ENCODE results near the gene PANX2. TPM values are rescaled to one million over a fixed set of nuclear protein-coding genes. Genes with fewer than 3 reads are reported as not detected.

The PANX2 gene
- total and polyA plus RNA-seq, 2 donors (not counting 1 experiment from before 2014, with no cell fraction given) = 0.04 to 0.59 TPM

DNA sequence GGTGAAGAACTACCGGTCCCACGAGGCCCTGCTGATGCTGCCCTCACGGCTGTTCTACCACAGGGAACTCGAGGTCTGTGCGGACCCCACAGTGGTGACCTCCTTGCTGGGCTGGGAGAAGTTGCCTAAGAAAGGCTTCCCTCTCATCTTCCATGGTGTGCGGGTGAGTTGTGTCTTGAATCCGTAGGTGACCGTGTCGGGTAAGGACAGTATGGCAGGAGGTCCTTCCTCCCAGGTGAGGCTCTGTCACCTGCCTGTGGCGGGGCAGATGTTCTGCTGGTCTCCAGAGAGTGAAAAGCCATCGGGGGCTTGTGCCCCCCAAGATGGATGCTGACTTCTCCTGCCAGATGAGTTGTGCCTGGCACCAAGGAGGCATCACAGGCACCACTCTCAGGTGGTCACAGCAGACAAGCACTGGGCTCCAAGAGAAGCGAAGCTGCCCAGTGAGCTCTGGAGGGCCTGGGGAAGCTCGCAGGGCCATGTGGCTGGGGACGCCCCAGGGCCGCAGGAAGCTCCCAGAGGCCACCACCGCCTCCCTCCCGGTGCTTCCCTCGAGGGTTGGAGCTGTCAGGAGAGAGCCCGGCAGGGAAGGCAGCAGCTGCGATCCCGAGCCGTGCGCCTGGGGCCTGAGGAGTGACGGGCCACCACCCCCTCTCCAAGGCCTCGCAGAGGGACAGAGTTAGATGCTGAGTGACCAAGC, 17.3 kb upstream of the PANX2 start:
- TF ChIP-seq, protein P1, sequence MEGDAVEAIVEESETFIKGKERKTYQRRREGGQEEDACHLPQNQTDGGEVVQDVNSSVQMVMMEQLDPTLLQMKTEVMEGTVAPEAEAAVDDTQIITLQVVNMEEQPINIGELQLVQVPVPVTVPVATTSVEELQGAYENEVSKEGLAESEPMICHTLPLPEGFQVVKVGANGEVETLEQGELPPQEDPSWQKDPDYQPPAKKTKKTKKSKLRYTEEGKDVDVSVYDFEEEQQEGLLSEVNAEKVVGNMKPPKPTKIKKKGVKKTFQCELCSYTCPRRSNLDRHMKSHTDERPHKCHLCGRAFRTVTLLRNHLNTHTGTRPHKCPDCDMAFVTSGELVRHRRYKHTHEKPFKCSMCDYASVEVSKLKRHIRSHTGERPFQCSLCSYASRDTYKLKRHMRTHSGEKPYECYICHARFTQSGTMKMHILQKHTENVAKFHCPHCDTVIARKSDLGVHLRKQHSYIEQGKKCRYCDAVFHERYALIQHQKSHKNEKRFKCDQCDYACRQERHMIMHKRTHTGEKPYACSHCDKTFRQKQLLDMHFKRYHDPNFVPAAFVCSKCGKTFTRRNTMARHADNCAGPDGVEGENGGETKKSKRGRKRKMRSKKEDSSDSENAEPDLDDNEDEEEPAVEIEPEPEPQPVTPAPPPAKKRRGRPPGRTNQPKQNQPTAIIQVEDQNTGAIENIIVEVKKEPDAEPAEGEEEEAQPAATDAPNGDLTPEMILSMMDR (IDR thresholded peaks at IDR 0.05) = no peak
- TF ChIP-seq EZH2 (IDR thresholded peaks at IDR 0.05; ENCODE audit: borderline replicate concordance, insufficient read depth, low read depth, low read length, poor library complexity, severe bottlenecking) = no peak
- Histone ChIP-seq H3K27ac (ENCODE audit: low read length in 2 of 2) (no peak overlapping the region), H3K4me1 (ENCODE audit: control insufficient read depth in 2 of 2, insufficient read depth in 2 of 2, low read length in 2 of 2) (peaks cover 3 to 8% of the 10 kb centered on the region in 2 donors), H4K20me1 (ENCODE audit: control insufficient read depth, insufficient read depth, low read length, poor library complexity, severe bottlenecking) (no peaks in the 10 kb centered on the region), H2AFZ (ENCODE audit: insufficient read depth, low read depth, low read length, poor library complexity, severe bottlenecking) (no peak overlapping the region), H3K4me3 (ENCODE audit: control extremely low read depth in 1 of 5, extremely low read depth in 1 of 5, insufficient read depth in 1 of 5, low read depth in 2 of 5, low read length in 4 of 5) (no peak overlapping the region), H3K79me2 (ENCODE audit: control insufficient read depth, insufficient read depth, low read length) (no peaks in the 10 kb centered on the region), H3K9me3 (ENCODE audit: control extremely low read depth in 1 of 3, control insufficient read depth in 2 of 3, insufficient read depth in 1 of 3, low read length in 2 of 3) (no peaks in the 10 kb centered on the region), H3K36me3 (replicated peaks in 1 of 2; ENCODE audit: control extremely low read depth in 1 of 2, control insufficient read depth in 1 of 2, extremely low read depth in 1 of 2, insufficient read depth in 2 of 2, low read length in 1 of 2) (no peaks in the 10 kb centered on the region), H3K27me3 (replicated peaks in 1 of 4; ENCODE audit: control extremely low read depth in 1 of 4, control insufficient read depth in 3 of 4, insufficient read depth in 4 of 4, low read length in 3 of 4) (peaks cover 0 to 6% (median 0%) of the 10 kb centered on the region in 4 experiments), H3K9ac (ENCODE audit: low read length) (no peak overlapping the region), H3K4me2 (replicated peaks; ENCODE audit: low read depth, low read length, poor library complexity, severe bottlenecking) (no peak overlapping the region)
- Mint-ChIP-seq H3K27ac (no peak overlapping the region), H3K9me3 (ENCODE audit: insufficient read depth) (no peaks in the 10 kb centered on the region), H3K4me3 (no peak overlapping the region), H3K27me3 (no peaks in the 10 kb centered on the region), H3K4me1 (peaks cover 7% of the 10 kb centered on the region)
- ATAC-seq (ENCODE audit: low read depth) (no peak), DNase-seq (no peak)
- WGBS (ENCODE audit: insufficient coverage) = 91% methylated on average over 23 of the region's 25 CpGs
- POLR2A ChIA-PET = no interaction called here
- CTCF ChIA-PET = interaction anchor here (3.5 to 6.0 kb wide), 2 partner anchors 37 to 54 kb away, joined by 10 to 75 read pairs; no protein-coding TSS in a partner anchor
- intact Hi-C loops (cut with micrococcal nuclease) = no loop called here

DNA sequence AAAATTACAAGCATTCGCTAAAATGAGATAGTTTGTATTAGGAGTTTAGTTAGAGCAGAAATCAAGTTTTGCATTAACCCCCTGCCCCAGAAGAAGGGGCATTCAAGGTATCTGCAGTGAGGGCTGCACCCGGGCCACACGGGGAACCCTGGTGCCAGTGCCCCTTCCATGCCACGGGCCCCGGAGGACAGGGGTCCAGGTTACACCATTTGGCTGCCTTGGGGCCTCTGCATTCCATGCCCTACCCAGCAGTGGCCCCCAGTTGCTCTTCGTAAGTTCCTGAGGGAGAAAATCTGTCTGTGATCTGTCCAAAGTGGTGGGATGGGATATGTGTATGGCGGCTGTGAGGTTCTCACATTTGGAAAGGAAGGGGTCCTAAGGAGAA, 16.8 kb upstream of the PANX2 start:
- H3K4me3 Mint-ChIP-seq = no peak overlapping the region
- H3K27me3 ChIP-seq (replicated peaks in 1 of 4; ENCODE audit: control extremely low read depth in 1 of 4, control insufficient read depth in 3 of 4, insufficient read depth in 4 of 4, low read length in 3 of 4) = peaks cover 0 to 6% (median 0%) of the 10 kb centered on the region in 4 experiments
- 98% methylated on average over 7 of the region's 7 CpGs for WGBS (ENCODE audit: insufficient coverage)
- intact Hi-C loops (cut with micrococcal nuclease) = no loop called here
- H3K9me3 Mint-ChIP-seq (ENCODE audit: insufficient read depth) = no peaks in the 10 kb centered on the region
- no peak for TF ChIP-seq EZH2 (IDR thresholded peaks at IDR 0.05; ENCODE audit: borderline replicate concordance, insufficient read depth, low read depth, low read length, poor library complexity, severe bottlenecking)
- TF ChIP-seq, protein P1 (IDR thresholded peaks at IDR 0.05) = no peak
- H3K27me3 Mint-ChIP-seq = no peaks in the 10 kb centered on the region
- no peak overlapping the region for H3K27ac Mint-ChIP-seq
- peaks cover 7% of the 10 kb centered on the region for H3K4me1 Mint-ChIP-seq
- H3K9ac ChIP-seq (ENCODE audit: low read length) = no peak overlapping the region
- ATAC-seq (ENCODE audit: low read depth) (no peak), DNase-seq (no peak)
- peaks cover 3 to 8% of the 10 kb centered on the region in 2 donors for H3K4me1 ChIP-seq (ENCODE audit: control insufficient read depth in 2 of 2, insufficient read depth in 2 of 2, low read length in 2 of 2)
- no peaks in the 10 kb centered on the region for H3K36me3 ChIP-seq (replicated peaks in 1 of 2; ENCODE audit: control extremely low read depth in 1 of 2, control insufficient read depth in 1 of 2, extremely low read depth in 1 of 2, insufficient read depth in 2 of 2, low read length in 1 of 2)
- ChIA-PET POLR2A (no interaction called here), CTCF (interaction anchor here (0.6 to 3.5 kb wide), 2 partner anchors 37 to 55 kb away, joined by 3 to 10 read pairs; no protein-coding TSS in a partner anchor)
- no peaks in the 10 kb centered on the region for H4K20me1 ChIP-seq (ENCODE audit: control insufficient read depth, insufficient read depth, low read length, poor library complexity, severe bottlenecking)
- no peak overlapping the region for H3K4me2 ChIP-seq (replicated peaks; ENCODE audit: low read depth, low read length, poor library complexity, severe bottlenecking)
- H3K27ac ChIP-seq (ENCODE audit: low read length in 2 of 2) = no peak overlapping the region
- H2AFZ ChIP-seq (ENCODE audit: insufficient read depth, low read depth, low read length, poor library complexity, severe bottlenecking) = no peak overlapping the region
- H3K79me2 ChIP-seq (ENCODE audit: control insufficient read depth, insufficient read depth, low read length) = no peaks in the 10 kb centered on the region
- H3K9me3 ChIP-seq (ENCODE audit: control extremely low read depth in 1 of 3, control insufficient read depth in 2 of 3, insufficient read depth in 1 of 3, low read length in 2 of 3) = no peaks in the 10 kb centered on the region
- no peak overlapping the region for H3K4me3 ChIP-seq (ENCODE audit: control extremely low read depth in 1 of 5, extremely low read depth in 1 of 5, insufficient read depth in 1 of 5, low read depth in 2 of 5, low read length in 4 of 5)
